ENCODE results near the gene AP4B1. TPM values are rescaled to one million over a fixed set of nuclear protein-coding genes. Genes with fewer than 3 reads are reported as not detected.
A peak's percentile ranks its signal among the peaks of the same experiment; 100 is the strongest.

Gene AP4B1
- total RNA-seq, 2 donors from 2014 or later, result 5.0 to 14.8 TPM

DNA sequence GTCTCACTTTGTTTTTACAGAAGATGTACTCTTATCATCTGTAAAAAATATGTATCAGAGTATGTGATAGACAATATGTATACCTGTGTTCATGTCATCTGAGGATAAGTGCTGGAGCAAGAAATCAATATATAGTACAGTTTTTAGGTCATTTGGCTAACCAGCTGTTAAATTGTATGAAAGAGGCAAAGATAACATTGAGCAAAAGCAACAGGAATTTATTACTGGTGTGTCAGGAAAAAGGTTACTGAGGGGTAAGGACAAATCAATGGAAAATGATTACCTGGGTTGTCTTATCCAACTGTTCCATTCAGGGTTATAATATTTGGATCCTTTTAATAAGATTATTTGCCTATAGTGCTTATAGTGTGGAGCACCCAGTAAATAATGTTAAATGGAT, 29.4 kb upstream of the AP4B1 start:
- H3K27me3 ChIP-seq (replicated peaks; ENCODE audit: insufficient read depth), result no peaks in the 10 kb centered on the region
- no peak overlapping the region for H3K27ac ChIP-seq
- H3K36me3 ChIP-seq, result no peaks in the 10 kb centered on the region
- H3K9me3 ChIP-seq, result no peaks in the 10 kb centered on the region
- intact Hi-C loops (cut with DNase I), result no loop called here
- no peak for DNase-seq (ENCODE audit: low spot score)
- no peaks in the 10 kb centered on the region for H3K4me1 ChIP-seq (replicated peaks)
- TF ChIP-seq CTCF (IDR thresholded peaks at IDR 0.05), result no peak
- no peak for TF ChIP-seq POLR2A (IDR thresholded peaks at IDR 0.05)
- no peak for TF ChIP-seq POLR2AphosphoS5 (IDR thresholded peaks at IDR 0.05)
- H3K4me3 ChIP-seq, result no peak overlapping the region

DNA sequence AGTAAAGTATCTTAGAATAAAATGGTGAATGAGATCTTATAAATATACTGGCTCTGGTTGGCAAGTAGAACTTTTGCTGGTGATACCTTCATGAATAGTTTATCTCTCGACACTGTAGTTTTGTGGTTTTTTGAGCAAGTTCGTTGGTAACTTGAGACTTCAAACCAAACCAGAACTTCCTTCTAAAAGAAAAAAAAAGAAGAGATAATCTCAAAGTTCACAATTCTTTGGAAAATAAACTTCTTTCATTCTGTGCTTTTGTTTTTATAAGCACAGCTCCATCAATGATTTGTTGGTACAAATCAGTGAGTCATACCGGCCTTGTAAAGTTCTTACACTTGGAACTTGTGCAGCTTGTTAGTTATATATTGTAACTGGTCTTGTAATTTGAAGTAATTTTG, 26.9 kb upstream of the AP4B1 start:
- Histone ChIP-seq H3K4me1 (replicated peaks) (no peaks in the 10 kb centered on the region), H3K9me3 (no peaks in the 10 kb centered on the region), H3K27me3 (replicated peaks; ENCODE audit: insufficient read depth) (no peaks in the 10 kb centered on the region), H3K36me3 (no peaks in the 10 kb centered on the region), H3K4me3 (no peak overlapping the region), H3K27ac (no peak overlapping the region)
- 4% methylated on average over 3 of the region's 3 CpGs for WGBS
- TF ChIP-seq POLR2A (IDR thresholded peaks at IDR 0.05), result no peak
- no peak for TF ChIP-seq POLR2AphosphoS5 (IDR thresholded peaks at IDR 0.05)
- TF ChIP-seq CTCF (IDR thresholded peaks at IDR 0.05), result no peak
- DNase-seq (ENCODE audit: low spot score), result peak; percentile 13
- intact Hi-C loops (cut with DNase I), result no loop called here

GRCh38 chr1:113930499-113931161, 26.0 kb upstream of the AP4B1 start:
- peak overlapping the region; percentile 92 to 95 for H3K27ac ChIP-seq
- no peaks in the 10 kb centered on the region for H3K4me1 ChIP-seq (replicated peaks)
- no peaks in the 10 kb centered on the region for H3K27me3 ChIP-seq (replicated peaks; ENCODE audit: insufficient read depth)
- intact Hi-C loops (cut with DNase I), result no loop called here
- peak overlapping the region; percentile 82 to 96 for H3K4me3 ChIP-seq
- DNase-seq (ENCODE audit: low spot score), result no peak
- H3K36me3 ChIP-seq, result no peaks in the 10 kb centered on the region
- 2% methylated on average over 8 of the region's 8 CpGs for WGBS
- no peak for TF ChIP-seq CTCF (IDR thresholded peaks at IDR 0.05)
- TF ChIP-seq POLR2AphosphoS5 (IDR thresholded peaks at IDR 0.05), result no peak
- TF ChIP-seq POLR2A (IDR thresholded peaks at IDR 0.05), result no peak
- no peaks in the 10 kb centered on the region for H3K9me3 ChIP-seq

DNA sequence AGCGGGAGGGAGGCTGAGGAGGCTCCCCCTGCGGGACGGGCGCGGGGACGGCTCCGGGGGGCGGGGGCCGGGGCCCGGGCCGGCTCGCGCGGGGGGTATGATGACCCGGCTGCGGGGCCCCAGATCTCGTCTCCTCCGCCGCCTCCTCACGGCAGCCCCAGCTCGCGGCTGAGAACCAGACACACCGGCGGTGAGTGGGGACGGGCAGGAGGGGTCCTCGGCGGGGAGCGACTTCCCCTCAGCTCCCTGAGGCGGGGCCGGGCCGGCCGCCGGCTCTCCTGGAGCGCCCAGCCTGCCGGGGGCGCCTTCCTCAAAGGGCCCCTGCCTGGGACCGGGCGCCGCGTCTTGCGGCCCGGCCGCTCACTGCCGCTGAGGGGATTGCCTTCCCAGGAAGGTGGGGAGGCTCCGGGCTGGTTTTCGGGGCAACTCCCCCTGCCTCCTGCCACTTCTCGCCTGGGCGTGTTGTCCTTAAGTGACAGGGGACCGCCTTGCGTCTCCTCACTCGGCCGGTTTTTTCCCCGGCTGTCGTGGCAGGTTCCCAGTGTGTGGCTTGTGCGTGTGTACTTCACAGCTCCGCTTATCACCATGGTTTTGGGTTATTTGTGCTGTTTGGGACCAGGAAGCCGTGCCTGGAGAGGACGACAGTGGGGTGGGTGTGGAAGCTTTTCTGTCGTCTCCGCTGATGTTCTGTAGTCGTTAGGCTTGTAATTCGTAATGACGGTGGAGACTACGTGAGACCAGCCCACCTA, 25.3 kb upstream of the AP4B1 start:
- peak; percentile 11 for TF ChIP-seq POLR2A (IDR thresholded peaks at IDR 0.05)
- TF ChIP-seq CTCF (IDR thresholded peaks at IDR 0.05), result peak in 1 of 4 experiments; percentile 16
- TF ChIP-seq POLR2AphosphoS5 (IDR thresholded peaks at IDR 0.05), result peak; percentile 31
- DNase-seq (ENCODE audit: low spot score), result peak; percentile 33
- H3K36me3 ChIP-seq, result no peaks in the 10 kb centered on the region
- H3K27me3 ChIP-seq (replicated peaks; ENCODE audit: insufficient read depth), result no peaks in the 10 kb centered on the region
- peak overlapping the region; percentile 92 to 95 for H3K27ac ChIP-seq
- H3K4me3 ChIP-seq, result peak overlapping the region; percentile 82 to 96
- intact Hi-C loops (cut with DNase I), result loop anchor here (1.0 kb wide), 1 partner anchor 25 kb away; the partner anchor contains the start of gene DCLRE1B
- no peaks in the 10 kb centered on the region for H3K4me1 ChIP-seq (replicated peaks)
- H3K9me3 ChIP-seq, result no peaks in the 10 kb centered on the region
- under 1% methylated on average over 26 of the region's 64 CpGs for WGBS
